ENCODE data around the gene LENG8.
"Not testable (repeated sequence)": the region's sequence is repeated elsewhere in the genome, so short reads cannot be mapped to it uniquely, and the experiment has no call there.

The LENG8 gene

GRCh38 chr19:54439174-54439851 is 9.7 kb upstream of the LENG8 start:
- DNase-seq (ENCODE audit: low read depth in 1 of 2, low spot score in 1 of 2) = no peak

GRCh38 chr19:54440641-54441040 is 8.4 kb upstream of the LENG8 start:
- no peak for DNase-seq (ENCODE audit: low read depth in 1 of 2, low spot score in 1 of 2)

GRCh38 chr19:54444737-54445136 is 4.3 kb upstream of the LENG8 start:
- DNase-seq (ENCODE audit: low read depth in 1 of 2, low spot score in 1 of 2) = no peak

- not testable (repeated sequence) for DNase-seq (ENCODE audit: low read depth in 1 of 2, low spot score in 1 of 2)
These were observed 2.6 kb upstream of the LENG8 start for GRCh38 chr19:54446349-54446748.

- peak in 1 of 2 donors; percentile 28 for DNase-seq (ENCODE audit: low read depth in 1 of 2, low spot score in 1 of 2)
These were observed 792 bp upstream of the LENG8 start for GRCh38 chr19:54448040-54448773.

GRCh38 chr19:54449701-54450069 is 686 bp downstream of the LENG8 start:
- DNase-seq (ENCODE audit: low read depth in 1 of 2, low spot score in 1 of 2) = no peak

- DNase-seq (ENCODE audit: low read depth in 1 of 2, low spot score in 1 of 2) = no peak
These were observed 2.4 kb downstream of the LENG8 start for GRCh38 chr19:54451331-54451871.

- DNase-seq (ENCODE audit: low read depth in 1 of 2, low spot score in 1 of 2) = no peak
These were observed 3.0 kb downstream of the LENG8 start for GRCh38 chr19:54451997-54452396.

- DNase-seq (ENCODE audit: low read depth in 1 of 2, low spot score in 1 of 2) = no peak
These were observed 3.6 kb downstream of the LENG8 start for GRCh38 chr19:54452626-54453025.

GRCh38 chr19:54453921-54454780 is 5.2 kb downstream of the LENG8 start:
- DNase-seq (ENCODE audit: low read depth in 1 of 2, low spot score in 1 of 2) = no peak

GRCh38 chr19:54454781-54455675 is 6.0 kb downstream of the LENG8 start:
- no peak for DNase-seq (ENCODE audit: low read depth in 1 of 2, low spot score in 1 of 2)

GRCh38 chr19:54455786-54456422 is 6.9 kb downstream of the LENG8 start:
- DNase-seq (ENCODE audit: low read depth in 1 of 2, low spot score in 1 of 2) = no peak

GRCh38 chr19:54456423-54457373 is 7.7 kb downstream of the LENG8 start:
- no peak for DNase-seq (ENCODE audit: low read depth in 1 of 2, low spot score in 1 of 2)

- no peak for DNase-seq (ENCODE audit: low read depth in 1 of 2, low spot score in 1 of 2)
These were observed 9.0 kb downstream of the LENG8 start for GRCh38 chr19:54457773-54458647.

GRCh38 chr19:54458648-54459281 is 9.8 kb downstream of the LENG8 start:
- DNase-seq (ENCODE audit: low read depth in 1 of 2, low spot score in 1 of 2) = no peak

- DNase-seq (ENCODE audit: low read depth in 1 of 2, low spot score in 1 of 2) = no peak
These were observed 10.6 kb downstream of the LENG8 start for GRCh38 chr19:54459282-54460229.
